HG03139 (cell line): Measurements from ENCODE around the gene MBNL1.
"Not testable (repeated sequence)": the region's sequence is repeated elsewhere in the genome, so short reads cannot be mapped to it uniquely, and the experiment has no call there.

Source experiments
- ATAC-seq: cut with Tn5 transposase; IDR thresholded peaks from one replicate; pipeline ENCODE4 v1.9.1; 2021; ENCODE audit not compliant: unreplicated experiment

MBNL1 gene

GRCh38 chr3:152436707-152437590, 168.2 kb downstream of the MBNL1 start:
- ATAC-seq: no peak

GRCh38 chr3:152438181-152438580, 169.5 kb downstream of the MBNL1 start:
- no peak for ATAC-seq

- no peak for ATAC-seq
Observed at GRCh38 chr3:152438706-152439105, 170.0 kb downstream of the MBNL1 start.

- not testable (repeated sequence) for ATAC-seq
Observed at GRCh38 chr3:152440243-152440642, 171.5 kb downstream of the MBNL1 start.

- ATAC-seq: no peak
Observed at GRCh38 chr3:152443212-152444023, 174.7 kb downstream of the MBNL1 start.

GRCh38 chr3:152444029-152444641, 175.4 kb downstream of the MBNL1 start:
- ATAC-seq: no peak

GRCh38 chr3:152445212-152445611, 176.5 kb downstream of the MBNL1 start:
- ATAC-seq: no peak

- no peak for ATAC-seq
Observed at GRCh38 chr3:152446495-152446894, 177.8 kb downstream of the MBNL1 start.

- ATAC-seq: no peak
Observed at GRCh38 chr3:152447511-152447910, 178.8 kb downstream of the MBNL1 start.

GRCh38 chr3:152448091-152448490, 179.4 kb downstream of the MBNL1 start:
- no peak for ATAC-seq

- no peak for ATAC-seq
Observed at GRCh38 chr3:152452318-152452717, 183.6 kb downstream of the MBNL1 start.

- no peak for ATAC-seq
Observed at GRCh38 chr3:152454076-152454875, 185.5 kb downstream of the MBNL1 start.

- no peak for ATAC-seq
Observed at GRCh38 chr3:152455989-152456388, 187.3 kb downstream of the MBNL1 start.

GRCh38 chr3:152457500-152458375, 189.0 kb downstream of the MBNL1 start:
- ATAC-seq: no peak

GRCh38 chr3:152458376-152459117, 189.8 kb downstream of the MBNL1 start:
- ATAC-seq: no peak

GRCh38 chr3:152459118-152459515, 190.4 kb downstream of the MBNL1 start:
- ATAC-seq: no peak

GRCh38 chr3:152459572-152459971, 190.8 kb downstream of the MBNL1 start:
- no peak for ATAC-seq

GRCh38 chr3:152460936-152461335, 192.2 kb downstream of the MBNL1 start:
- ATAC-seq: no peak

- no peak for ATAC-seq
Observed at GRCh38 chr3:152461460-152461859, 192.7 kb downstream of the MBNL1 start.
